Neural progenitor cell (in vitro differentiated cells): ENCODE measurements around the gene TRAT1. TPM values are rescaled to one million over a fixed set of nuclear protein-coding genes. Genes with fewer than 3 reads are reported as not detected.

Experiments used
- DNase-seq: peaks from one replicate; pipeline ENCODE4 v3.0.0-alpha.2; 2016; ENCODE audit warnings: low spot score
- H2AFZ ChIP-seq: fragments of 200-600 bp; sonication (generic); replicated peaks from 2 replicates; pipeline ENCODE4 v1.6.1; 2016; ENCODE audit warnings: antibody characterized with exemption
- H3F3A ChIP-seq: fragments of 200-600 bp; sonication (generic); 2 replicates; pipeline ENCODE4 v1.6.1; 2016; ENCODE audit warnings: antibody characterized with exemption, low read depth
- H3K27ac ChIP-seq: fragments of 200-600 bp; sonication (generic); 2 replicates; pipeline ENCODE4 v1.5.1; 2016; ENCODE audit warnings: mild to moderate bottlenecking
- H3K27me3 ChIP-seq: fragments of 200-600 bp; sonication (generic); 2 replicates; pipeline ENCODE4 v1.6.1; 2016; ENCODE audit warnings: mild to moderate bottlenecking, moderate library complexity
- H3K36me3 ChIP-seq: fragments of 200-600 bp; sonication (generic); 2 replicates; pipeline ENCODE4 v1.5.1; 2016
- H3K4me1 ChIP-seq: fragments of 200-600 bp; sonication (generic); 2 replicates; pipeline ENCODE4 v1.6.1; 2016; ENCODE audit warnings: mixed run types
- H3K4me2 ChIP-seq: fragments of 200-600 bp; sonication (generic); 2 replicates; pipeline ENCODE4 v1.6.1; 2016
- H3K4me3 ChIP-seq: fragments of 200-600 bp; sonication (generic); 2 replicates; pipeline ENCODE4 v1.5.1; 2016
- H3K79me2 ChIP-seq: fragments of 200-600 bp; sonication (generic); 2 replicates; pipeline ENCODE4 v1.6.1; 2016; ENCODE audit warnings: low read depth
- H3K9ac ChIP-seq: fragments of 200-600 bp; sonication (generic); 2 replicates; pipeline ENCODE4 v1.6.1; 2016
- H3K9me3 ChIP-seq: fragments of 200-600 bp; sonication (generic); 2 replicates; pipeline ENCODE4 v1.5.1; 2016; ENCODE audit warnings: low read depth
- H4K20me1 ChIP-seq: fragments of 200-600 bp; sonication (generic); 2 replicates; pipeline ENCODE4 v1.6.1; 2016; ENCODE audit warnings: low read depth
- H3K27ac Mint-ChIP-seq: 3 replicates; pipeline ENCODE4 v1.8.0; 2021; ENCODE audit warnings: mixed read lengths
- H3K27me3 Mint-ChIP-seq: 2 replicates; pipeline ENCODE4 v1.8.0; 2022; ENCODE audit warnings: low read depth, mild to moderate bottlenecking, inconsistent platforms, moderate library complexity, mixed read lengths; ENCODE audit not compliant: insufficient read depth
- H3K36me3 Mint-ChIP-seq: 3 replicates; pipeline ENCODE4 v1.8.0; 2021; ENCODE audit warnings: mixed read lengths
- H3K4me1 Mint-ChIP-seq: 3 replicates; pipeline ENCODE4 v1.8.0; 2021; ENCODE audit warnings: mixed read lengths
- H3K4me3 Mint-ChIP-seq: 3 replicates; pipeline ENCODE4 v1.8.0; 2021; ENCODE audit warnings: mild to moderate bottlenecking, moderate library complexity, mixed read lengths
- H3K9me3 Mint-ChIP-seq: 3 replicates; pipeline ENCODE4 v1.8.0; 2020; ENCODE audit warnings: mixed read lengths
- CTCF ChIP-seq: fragments of 200-600 bp; sonication (generic); IDR thresholded peaks from 2 replicates; pipeline ENCODE4 v1.5.1; 2017; ENCODE audit warnings: antibody characterized with exemption, mild to moderate bottlenecking
- EZH2 ChIP-seq: fragments of 200-600 bp; sonication (generic); IDR thresholded peaks from 2 replicates; pipeline ENCODE4 v1.6.1; 2017; ENCODE audit warnings: antibody characterized with exemption, mild to moderate bottlenecking, moderate library complexity
- EZH2phosphoT487 ChIP-seq: fragments of 200-600 bp; sonication (generic); IDR thresholded peaks from 2 replicates; pipeline ENCODE4 v1.6.1; 2017; ENCODE audit warnings: antibody characterized with exemption
- total RNA-seq: library from RNA; depleted of rRNA; stranded (reverse); fragments of >200 nt; gene quantifications from 2 replicates; pipeline ENCODE4 v1.2.3, GENCODE V29; 2015; ENCODE audit warnings: low replicate concordance

TRAT1 gene
- total RNA-seq, 1 donor from 2014 or later = not detected

- H3K4me3 ChIP-seq = no peak overlapping the region
- H3K27ac ChIP-seq = no peak overlapping the region
- no peaks in the 10 kb centered on the region for H3K36me3 ChIP-seq
- no peaks in the 10 kb centered on the region for H3K79me2 ChIP-seq
- Mint-ChIP-seq H3K27me3 (peaks cover 2% of the 10 kb centered on the region), H3K36me3 (no peaks in the 10 kb centered on the region), H3K4me1 (peaks cover 10% of the 10 kb centered on the region), H3K27ac (peak overlapping the region; percentile 2), H3K4me3 (no peak overlapping the region), H3K9me3 (no peaks in the 10 kb centered on the region)
- no peaks in the 10 kb centered on the region for H4K20me1 ChIP-seq
- H3K9me3 ChIP-seq = no peaks in the 10 kb centered on the region
- DNase-seq = no peak
- H3K4me1 ChIP-seq = no peaks in the 10 kb centered on the region
- no peak for TF ChIP-seq EZH2phosphoT487
- TF ChIP-seq EZH2 = no peak
- no peaks in the 10 kb centered on the region for H3F3A ChIP-seq
- H3K4me2 ChIP-seq = no peak overlapping the region
- H3K27me3 ChIP-seq = no peaks in the 10 kb centered on the region
- H2AFZ ChIP-seq = no peak overlapping the region
- no peak overlapping the region for H3K9ac ChIP-seq
Measured at GRCh38 chr3:108804966-108805365, 17.6 kb upstream of the TRAT1 start.

- no peak overlapping the region for H3K27ac ChIP-seq
- TF ChIP-seq EZH2 (no peak), CTCF (no peak), EZH2phosphoT487 (no peak)
- peaks cover 10% of the 10 kb centered on the region for H3K4me1 Mint-ChIP-seq
- H3K9ac ChIP-seq = no peak overlapping the region
- H3F3A ChIP-seq = no peaks in the 10 kb centered on the region
- no peak overlapping the region for H3K4me3 Mint-ChIP-seq
- no peaks in the 10 kb centered on the region for H3K9me3 Mint-ChIP-seq
- H3K4me3 ChIP-seq = no peak overlapping the region
- H3K27me3 Mint-ChIP-seq = no peaks in the 10 kb centered on the region
- H2AFZ ChIP-seq = no peak overlapping the region
- no peak overlapping the region for H3K4me2 ChIP-seq
- H3K36me3 ChIP-seq = no peaks in the 10 kb centered on the region
- no peak for DNase-seq
- no peaks in the 10 kb centered on the region for H3K4me1 ChIP-seq
- no peaks in the 10 kb centered on the region for H4K20me1 ChIP-seq
- no peaks in the 10 kb centered on the region for H3K9me3 ChIP-seq
- no peaks in the 10 kb centered on the region for H3K79me2 ChIP-seq
- H3K27ac Mint-ChIP-seq = no peak overlapping the region
- no peaks in the 10 kb centered on the region for H3K36me3 Mint-ChIP-seq
- H3K27me3 ChIP-seq = no peaks in the 10 kb centered on the region
Measured at GRCh38 chr3:108806316-108806715, 16.3 kb upstream of the TRAT1 start.

GRCh38 chr3:108818404-108818803, 4.2 kb upstream of the TRAT1 start:
- peak; percentile 72 for DNase-seq
- H3K9ac ChIP-seq = no peak overlapping the region
- no peaks in the 10 kb centered on the region for H3K9me3 ChIP-seq
- Mint-ChIP-seq H3K4me3 (no peak overlapping the region), H3K27me3 (peaks cover 2% of the 10 kb centered on the region), H3K9me3 (peaks cover 6% of the 10 kb centered on the region), H3K4me1 (no peaks in the 10 kb centered on the region), H3K27ac (no peak overlapping the region), H3K36me3 (no peaks in the 10 kb centered on the region)
- H3K27ac ChIP-seq = no peak overlapping the region
- no peaks in the 10 kb centered on the region for H4K20me1 ChIP-seq
- TF ChIP-seq EZH2 = no peak
- TF ChIP-seq CTCF = peak; percentile 60
- TF ChIP-seq EZH2phosphoT487 = no peak
- no peak overlapping the region for H3K4me3 ChIP-seq
- peak overlapping the region; percentile 83 for H2AFZ ChIP-seq
- no peaks in the 10 kb centered on the region for H3K79me2 ChIP-seq
- no peaks in the 10 kb centered on the region for H3K27me3 ChIP-seq
- no peak overlapping the region for H3K4me2 ChIP-seq
- H3K36me3 ChIP-seq = no peaks in the 10 kb centered on the region
- H3K4me1 ChIP-seq = no peaks in the 10 kb centered on the region
- no peaks in the 10 kb centered on the region for H3F3A ChIP-seq

GRCh38 chr3:108820586-108820985, 2.0 kb upstream of the TRAT1 start:
- Histone ChIP-seq H3K4me1 (no peaks in the 10 kb centered on the region), H3K9me3 (no peaks in the 10 kb centered on the region), H3K79me2 (no peaks in the 10 kb centered on the region), H3K27me3 (no peaks in the 10 kb centered on the region), H3K36me3 (no peaks in the 10 kb centered on the region), H3F3A (no peaks in the 10 kb centered on the region), H3K9ac (no peak overlapping the region), H4K20me1 (no peaks in the 10 kb centered on the region), H2AFZ (peak overlapping the region; percentile 45), H3K4me2 (no peak overlapping the region), H3K27ac (no peak overlapping the region), H3K4me3 (no peak overlapping the region)
- TF ChIP-seq EZH2 (no peak), EZH2phosphoT487 (no peak), CTCF (no peak)
- Mint-ChIP-seq H3K27ac (peak overlapping the region; percentile 35), H3K9me3 (no peaks in the 10 kb centered on the region), H3K36me3 (no peaks in the 10 kb centered on the region), H3K27me3 (peaks cover 2% of the 10 kb centered on the region), H3K4me1 (no peaks in the 10 kb centered on the region), H3K4me3 (no peak overlapping the region)
- DNase-seq = no peak
